Spleen (tissue), 11 donors: ENCODE results near the gene ETV2. TPM values are rescaled to one million over a fixed set of nuclear protein-coding genes. Genes with fewer than 3 reads are reported as not detected.
"Not testable (repeated sequence)": the region's sequence is repeated elsewhere in the genome, so short reads cannot be mapped to it uniquely, and the experiment has no call there.

ENCODE experiments used
- DNase-seq: peaks from one replicate; pipeline ENCODE4 v3.0.0-alpha.2; 2020
- H3K27ac ChIP-seq, 8 donors: fragments of 200-600 bp; sonication (generic) in 7 of 8; 1 replicate in 4 of 8; 2 replicates in 4 of 8; pipeline versions ENCODE4 v1.5.0 to v1.8.0; 2016 to 2021; ENCODE audit warnings: inconsistent platforms in 4 of 8, mild to moderate bottlenecking in 4 of 8, moderate library complexity in 1 of 8
- H3K27me3 ChIP-seq, 7 donors: fragments of 200-600 bp; sonication (generic) in 6 of 7; replicated peaks in 1 of 7; 1 replicate in 4 of 7; 2 replicates in 3 of 7; pipeline versions ENCODE4 v1.5.0 to v1.8.0; 2016 to 2021; ENCODE audit warnings: inconsistent platforms in 3 of 7, mild to moderate bottlenecking in 1 of 7
- H3K36me3 ChIP-seq, 6 donors: fragments of 200-600 bp; sonication (generic) in 5 of 6; 1 replicate in 4 of 6; 2 replicates in 2 of 6; pipeline versions ENCODE4 v1.5.0 to v1.8.0; 2016 to 2021; ENCODE audit warnings: inconsistent platforms in 2 of 6
- H3K4me1 ChIP-seq, 6 donors: fragments of 200-600 bp; sonication (generic) in 5 of 6; 1 replicate in 3 of 6; 2 replicates in 3 of 6; pipeline versions ENCODE4 v1.5.0 to v1.8.0; 2016 to 2021; ENCODE audit warnings: inconsistent platforms in 3 of 6
- H3K4me3 ChIP-seq, 8 donors: fragments of 200-600 bp; sonication (generic) in 7 of 8; 1 replicate in 4 of 8; 2 replicates in 4 of 8; pipeline versions ENCODE4 v1.5.0 to v1.8.0; 2016 to 2021; ENCODE audit warnings: inconsistent platforms in 4 of 8, mild to moderate bottlenecking in 4 of 8, moderate library complexity in 2 of 8
- H3K9me3 ChIP-seq, 8 donors: fragments of 200-600 bp; sonication (generic) in 7 of 8; 1 replicate in 4 of 8; 2 replicates in 4 of 8; pipeline versions ENCODE4 v1.5.0 to v1.8.0; 2016 to 2021; ENCODE audit warnings: inconsistent platforms in 4 of 8
- CTCF ChIP-seq, 11 experiments: fragments of 200-600 bp in 7 of 11; fragments of 450-650 bp in 4 of 11; sonication (generic) in 4 of 11; IDR thresholded peaks in 8 of 11; conservative IDR thresholded peaks in 3 of 11; 1 replicate in 7 of 11; 2 replicates in 4 of 11; pipeline versions ENCODE4 v1.4.0 to v1.8.0; 2016 to 2021; ENCODE audit warnings: antibody characterized with exemption in 11 of 11, inconsistent platforms in 4 of 11, mild to moderate bottlenecking in 1 of 11
- POLR2A ChIP-seq, 3 donors: fragments of 450-650 bp; IDR thresholded peaks; one replicate each; pipeline ENCODE4 v1.5.1; 2017; ENCODE audit warnings: antibody characterized with exemption in 3 of 3, mild to moderate bottlenecking in 1 of 3
- POLR2AphosphoS5 ChIP-seq, 3 donors: sonication (generic); formaldehyde crosslinking; IDR thresholded peaks; one replicate each; pipeline ENCODE4 v1.5.1; 2017; ENCODE audit warnings: antibody characterized with exemption in 3 of 3
- whole genome bisulfite sequencing, 5 donors: extraction: QIAGEN DNeasy Blood & Tissue Kit in 3 of 5; methylation state at CpG; one replicate each; pipeline versions ENCODE4 v1.1.5 to v1.1.7; 2013 to 2018; 5-methylcytosine and 5-hydroxymethylcytosine counted together
- intact Hi-C: fragments of 100-400 bp; cut with DNase I; formaldehyde crosslinking; loops from one replicate; pipeline ENCODE4 v1.15.0; 2023; ENCODE audit warnings: low total_unique reads
- polyA plus RNA-seq, 3 donors: library from polyadenylated mRNA; stranded (reverse); fragments of 200-250 nt; gene quantifications; one replicate each; pipeline ENCODE4 v1.2.1, GENCODE V29; 2013
- total RNA-seq, 7 donors: library from RNA; depleted of rRNA in 3 of 7; stranded (reverse); fragments of >200 nt in 3 of 7; fragmentation: NEBNext Ultra II Directional in 4 of 7; extraction: Animal tissue kit (Norgen Biotek cat#: 25700) in 4 of 7; gene quantifications; one replicate each; pipeline versions ENCODE4 v1.1.0 to v1.2.1, GENCODE V29; 2016 to 2021
- donor health status: healthy with polysubstance abuse.
- donor health status: DM: no; HTN: no; CAD: no; lungs with moderate emphysema.
- donor health status: DM: no; HTN: no; CAD: no.
- donor health status: Bipolar disorder and iron deficiency.
- donor health status: healthy.
- donor health status: DM: no; HTN: no; CAD: no.
- donor health status: DM: yes; HTN: yes; CAD: no.

ETV2 gene
- total and polyA plus RNA-seq, 10 donors, result 0.43 to 1.2 (median 0.99) TPM; not detected in 5

DNA sequence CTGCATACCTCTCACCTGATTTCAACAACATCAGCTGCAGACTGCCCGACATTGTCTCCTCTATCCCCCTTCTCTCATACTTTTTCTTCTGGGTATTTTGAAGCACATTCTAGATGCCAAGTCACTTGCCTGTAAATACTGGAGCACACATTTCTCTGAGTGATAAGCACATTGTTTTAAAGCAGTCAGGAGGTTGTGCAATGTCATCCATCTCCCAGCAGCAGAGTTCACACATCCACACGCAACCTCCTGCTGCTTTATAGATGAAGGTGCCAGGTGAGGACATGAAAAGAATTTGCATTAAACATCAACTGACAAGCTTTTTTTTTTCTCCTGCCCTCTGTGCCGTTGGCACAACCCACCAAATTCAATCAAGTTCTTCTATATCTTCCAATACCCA, 30.3 kb downstream of the ETV2 start:
- no peaks in the 10 kb centered on the region for H3K9me3 ChIP-seq
- H3K27ac ChIP-seq, result no peak overlapping the region
- peaks cover 0 to 13% (median 9%) of the 10 kb centered on the region in 6 donors for H3K4me1 ChIP-seq
- intact Hi-C loops, result no loop called here
- peaks cover 0 to 61% (median 21%) of the 10 kb centered on the region in 7 donors for H3K27me3 ChIP-seq
- no peak for TF ChIP-seq CTCF (IDR thresholded peaks at IDR 0.05 in 8 of 11, conservative IDR thresholded peaks at IDR 0.05 in 3 of 11)
- TF ChIP-seq POLR2AphosphoS5 (IDR thresholded peaks at IDR 0.05), result no peak
- TF ChIP-seq POLR2A (IDR thresholded peaks at IDR 0.05), result no peak
- no peaks in the 10 kb centered on the region for H3K36me3 ChIP-seq
- WGBS, 5 donors, result 33 to 56% (median 49%) methylated on average over 3 of the region's 3 CpGs
- no peak overlapping the region for H3K4me3 ChIP-seq
- no peak for DNase-seq

DNA sequence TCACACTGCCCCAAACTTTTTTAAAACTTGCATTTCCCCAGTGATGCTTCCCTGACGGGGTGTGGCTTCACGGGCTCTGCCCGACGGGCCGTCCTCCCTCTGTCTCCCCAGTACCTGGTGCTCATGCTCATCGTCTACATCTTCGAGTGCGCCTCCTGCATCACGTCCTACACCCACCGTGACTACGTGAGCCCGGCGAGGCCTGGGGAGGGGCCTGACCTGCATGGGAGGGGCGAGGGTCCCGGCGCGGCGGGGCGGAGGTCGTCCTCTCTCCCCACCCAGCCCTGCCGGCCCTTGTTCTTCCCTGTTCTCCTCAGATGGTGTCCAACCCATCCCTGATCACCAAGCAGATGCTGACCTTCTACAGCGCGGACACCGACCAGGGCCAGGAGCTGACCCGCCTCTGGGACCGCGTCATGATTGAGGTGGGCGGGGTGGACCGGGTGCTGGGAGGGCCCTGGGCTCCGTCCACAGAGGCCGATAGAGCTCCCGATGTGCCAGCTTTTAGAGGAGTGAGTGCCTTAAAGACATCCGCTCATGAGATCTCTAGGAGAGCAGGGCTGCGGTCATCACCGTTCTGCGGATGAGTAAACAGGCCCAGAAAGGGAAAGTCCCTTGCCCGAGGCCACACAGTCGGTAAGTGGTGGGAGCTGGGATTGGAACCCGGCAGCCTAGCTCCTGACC, 31.7 kb downstream of the ETV2 start:
- intact Hi-C loops, result no loop called here
- peak overlapping the region in 6 of 8 donors; percentile 17 to 69 (median 36) for H3K4me3 ChIP-seq
- WGBS, 5 donors, result 4 to 10% (median 6%) methylated on average over 26 to 39 of the region's 39 CpGs

DNA sequence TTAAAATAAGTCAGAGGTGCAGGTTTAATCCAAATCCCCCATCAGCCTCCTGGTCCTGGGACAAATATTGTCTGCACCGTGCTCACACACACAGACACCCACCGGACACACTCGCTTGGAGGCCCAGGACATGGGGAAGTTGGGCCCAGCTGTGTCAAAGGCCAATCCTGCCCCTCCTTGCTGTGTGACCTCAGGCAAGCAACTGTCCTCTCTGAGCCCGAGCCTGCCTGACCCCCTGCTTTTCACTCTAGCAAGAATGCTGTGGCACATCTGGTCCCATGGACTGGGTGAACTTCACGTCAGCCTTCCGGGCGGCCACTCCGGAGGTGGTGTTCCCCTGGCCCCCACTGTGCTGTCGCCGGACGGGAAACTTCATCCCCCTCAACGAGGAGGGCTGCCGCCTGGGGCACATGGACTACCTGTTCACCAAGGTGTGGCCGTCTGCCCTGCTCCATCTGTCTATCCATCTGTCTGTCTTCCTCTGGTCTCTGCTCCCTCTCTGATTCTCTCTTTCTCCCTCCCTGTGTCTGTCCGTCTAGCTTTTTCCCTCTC, 34.1 kb downstream of the ETV2 start:
- TF ChIP-seq POLR2AphosphoS5 (IDR thresholded peaks at IDR 0.05) (no peak), CTCF (IDR thresholded peaks at IDR 0.05 in 8 of 11, conservative IDR thresholded peaks at IDR 0.05 in 3 of 11) (no peak), POLR2A (IDR thresholded peaks at IDR 0.05) (no peak)

More for the DNA sequence above, 31.7 kb downstream of the ETV2 start:
- Histone ChIP-seq H3K27me3 (peaks cover 0 to 67% (median 21%) of the 10 kb centered on the region in 7 donors), H3K9me3 (no peaks in the 10 kb centered on the region), H3K4me1 (peaks cover 0 to 13% (median 9%) of the 10 kb centered on the region in 6 donors), H3K36me3 (no peaks in the 10 kb centered on the region), H3K27ac (peak overlapping the region in 1 of 8 donors; percentile 36)
- TF ChIP-seq POLR2AphosphoS5 (IDR thresholded peaks at IDR 0.05), result no peak
- DNase-seq, result peak; percentile 77

GRCh38 chr19:35689836-35690235, 48.3 kb downstream of the ETV2 start:
- no peak overlapping the region for H3K4me3 ChIP-seq
- peaks cover 0 to 14% (median 0%) of the 10 kb centered on the region in 7 donors for H3K27me3 ChIP-seq
- no peaks in the 10 kb centered on the region for H3K9me3 ChIP-seq
- no peak overlapping the region for H3K27ac ChIP-seq
- TF ChIP-seq POLR2AphosphoS5 (IDR thresholded peaks at IDR 0.05) (no peak), POLR2A (IDR thresholded peaks at IDR 0.05) (no peak), CTCF (IDR thresholded peaks at IDR 0.05 in 8 of 11, conservative IDR thresholded peaks at IDR 0.05 in 3 of 11) (no peak)
- peaks cover 0 to 4% (median 0%) of the 10 kb centered on the region in 6 donors for H3K4me1 ChIP-seq
- intact Hi-C loops, result no loop called here
- WGBS, 5 donors, result 69 to 92% (median 83%) methylated on average over 4 of the region's 4 CpGs
- H3K36me3 ChIP-seq, result no peaks in the 10 kb centered on the region
- no peak for DNase-seq

More for the DNA sequence above, 34.1 kb downstream of the ETV2 start:
- WGBS, 5 donors, result 79 to 86% (median 81%) methylated on average over 10 to 15 of the region's 15 CpGs
- no peak overlapping the region for H3K27ac ChIP-seq
- H3K27me3 ChIP-seq, result peaks cover 0 to 61% (median 21%) of the 10 kb centered on the region in 7 donors
- no peak for DNase-seq
- H3K4me3 ChIP-seq, result no peak overlapping the region
- H3K4me1 ChIP-seq, result peaks cover 0 to 13% (median 9%) of the 10 kb centered on the region in 6 donors
- H3K9me3 ChIP-seq, result no peaks in the 10 kb centered on the region
- H3K36me3 ChIP-seq, result no peaks in the 10 kb centered on the region
- intact Hi-C loops, result no loop called here

- H3K4me3 ChIP-seq, H3K36me3 ChIP-seq, H3K9me3 ChIP-seq, H3K4me1 ChIP-seq, intact Hi-C loops, DNase-seq, H3K27ac ChIP-seq: not testable (repeated sequence)
- H3K27me3 ChIP-seq, result peaks cover 0 to 14% (median 0%) of the 10 kb centered on the region in 7 donors
- WGBS, 5 donors, result 91 to 96% (median 95%) methylated on average over 14 to 37 of the region's 37 CpGs
Observed at GRCh38 chr19:35691106-35691505, 49.6 kb downstream of the ETV2 start.
